GM18505 (cell line): ENCODE results near the gene AFF4.
"Not testable (repeated sequence)": the region's sequence is repeated elsewhere in the genome, so short reads cannot be mapped to it uniquely, and the experiment has no call there.

Source experiments
- ATAC-seq: cut with Tn5 transposase; IDR thresholded peaks from one replicate; pipeline ENCODE4 v1.9.1; 2021; ENCODE audit not compliant: unreplicated experiment
- POLR2A ChIP-seq: IDR thresholded peaks from 4 replicates; pipeline ENCODE4 v1.6.1; 2011; ENCODE audit warnings: borderline replicate concordance; ENCODE audit not compliant: insufficient read depth, insufficient read length; ENCODE audit errors: extremely low read depth

Gene AFF4

DNA sequence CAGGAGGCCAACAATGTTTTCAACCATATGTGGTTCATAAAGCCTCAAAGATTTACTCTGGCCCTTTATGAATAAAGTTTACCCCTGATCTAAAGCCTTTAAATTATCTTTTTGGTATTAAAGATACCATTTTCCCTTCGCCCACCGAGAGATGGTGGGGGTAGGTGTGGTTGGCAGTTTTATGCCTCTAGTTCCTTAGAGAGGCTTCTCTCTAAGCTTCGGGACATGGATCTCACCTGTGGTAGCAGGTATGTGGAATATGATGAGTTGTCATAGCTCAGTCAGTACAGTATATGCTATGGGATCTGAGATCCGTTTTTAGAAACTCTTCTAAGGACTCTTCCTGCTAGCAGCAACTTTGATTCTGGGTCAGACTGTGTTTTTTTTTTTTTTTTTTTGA is 94.7 kb downstream of the AFF4 start:
- no peak for ATAC-seq
- no peak for TF ChIP-seq POLR2A

DNA sequence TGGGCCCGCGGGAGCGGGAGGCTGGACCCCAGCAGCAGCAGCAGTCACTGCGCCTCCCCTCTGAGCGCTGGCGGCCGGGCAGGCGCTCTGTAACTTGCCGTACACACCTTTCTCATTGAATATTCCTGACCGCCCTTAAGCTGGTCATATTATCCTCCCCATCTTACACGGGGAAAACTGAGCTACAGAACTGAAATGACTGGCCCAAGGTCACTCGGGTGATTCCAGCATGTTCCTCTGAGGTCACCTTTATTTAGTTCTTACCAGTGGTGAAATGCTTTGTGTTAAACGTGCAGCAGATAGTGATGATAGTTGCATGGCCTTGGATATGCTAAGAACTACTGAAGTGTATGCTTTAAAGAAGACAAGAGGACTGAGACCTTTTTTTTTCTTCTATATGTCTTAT is 96.4 kb downstream of the AFF4 start:
- ATAC-seq: peak; percentile 20
- TF ChIP-seq POLR2A: no peak

DNA sequence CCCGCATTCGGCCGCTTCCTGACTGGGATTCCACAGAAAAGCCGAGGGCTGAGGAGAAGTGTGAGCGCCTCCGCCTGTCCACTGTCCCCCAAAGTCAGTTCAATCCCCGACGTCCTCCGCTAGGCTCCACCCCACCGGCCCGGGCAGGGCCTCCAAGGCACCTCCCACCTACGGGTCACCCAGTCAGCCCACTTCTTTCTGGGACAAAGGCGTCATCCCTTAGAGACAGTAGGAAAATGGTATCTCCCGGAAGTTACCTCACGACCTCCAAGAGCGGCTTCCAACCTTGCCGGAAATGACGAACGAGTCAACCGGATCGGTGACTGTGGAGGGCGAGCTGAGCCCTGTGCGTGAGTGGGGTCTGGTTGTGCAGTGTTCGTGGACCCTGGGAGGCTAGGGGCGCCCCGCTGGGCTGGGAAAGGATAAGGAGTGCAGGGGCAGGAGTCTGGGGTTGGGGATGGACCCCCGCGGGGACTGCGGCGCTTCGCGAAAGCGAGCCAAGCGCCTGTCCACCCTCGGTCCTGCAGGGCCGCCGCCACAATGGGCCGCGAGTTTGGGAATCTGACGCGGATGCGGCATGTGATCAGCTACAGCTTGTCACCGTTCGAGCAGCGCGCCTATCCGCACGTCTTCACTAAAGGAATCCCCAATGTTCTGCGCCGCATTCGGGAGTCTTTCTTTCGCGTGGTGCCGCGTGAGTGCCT is 96.9 kb downstream of the AFF4 start, which contains the start of the genes GDF9 and UQCRQ:
Gene GDF9 (minus strand): TSS at position 128 of the 704 bp plus-strand sequence. CDS start 1,936 bp downstream, outside the sequence.
Gene UQCRQ (plus strand): TSS at position 301 of the 704 bp plus-strand sequence. CDS start 240 bp downstream, at position 541.
- ATAC-seq: peak; percentile 97
- TF ChIP-seq POLR2A: peak; percentile 92

DNA sequence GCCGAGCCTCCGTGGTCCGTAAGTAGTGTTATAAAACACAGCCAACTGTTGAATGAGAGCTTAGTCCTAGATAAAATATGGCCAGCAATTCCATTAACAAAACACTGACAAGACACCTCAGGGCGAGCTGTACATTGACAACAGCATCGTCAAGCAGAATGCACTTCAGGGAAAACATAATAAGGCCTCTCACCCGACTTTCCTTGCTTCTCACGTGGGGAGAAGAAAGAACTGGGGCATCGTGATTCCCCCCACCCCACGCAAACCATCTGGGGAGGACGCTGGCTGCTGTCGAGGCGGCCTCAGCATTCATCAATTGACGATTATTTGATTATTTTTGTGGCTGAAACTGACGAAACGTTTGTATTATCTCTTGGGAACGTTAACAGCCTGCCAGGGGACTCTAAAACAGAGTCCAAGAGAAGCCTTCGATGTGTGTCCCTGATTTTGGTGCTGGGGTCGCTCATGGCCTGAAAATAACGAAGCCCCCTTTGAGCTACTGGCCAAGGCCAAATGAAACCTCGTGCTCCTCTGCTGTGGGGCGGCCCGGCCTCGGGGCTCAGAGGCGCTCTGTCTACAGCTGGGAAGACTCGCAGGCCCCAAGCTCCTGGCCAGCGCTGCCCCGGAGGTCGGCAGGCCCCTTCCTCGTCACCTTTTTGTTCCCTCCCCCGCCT is 97.6 kb downstream of the AFF4 start:
- ATAC-seq: peak; percentile 15
- TF ChIP-seq POLR2A: no peak

DNA sequence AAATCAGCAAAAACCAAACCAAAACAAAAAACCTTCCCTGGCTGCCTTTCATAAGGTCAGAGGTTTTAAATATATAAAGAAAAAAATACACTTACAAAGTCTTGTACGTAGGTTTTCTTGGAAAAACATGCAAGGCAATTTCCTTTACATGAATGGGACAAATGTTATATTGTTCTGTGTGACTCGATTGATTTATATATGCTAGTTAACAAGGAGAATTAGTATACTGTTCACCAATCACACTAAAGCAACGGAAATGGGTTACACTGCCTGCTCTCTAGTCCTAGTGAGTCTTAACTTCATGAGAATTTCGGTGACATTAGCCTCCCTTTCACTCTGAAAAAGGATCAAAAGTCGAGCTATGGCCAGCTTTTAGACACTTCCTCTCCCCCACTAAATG is 102.7 kb downstream of the AFF4 start:
- no peak for TF ChIP-seq POLR2A
- ATAC-seq: no peak

- no peak for ATAC-seq
- no peak for TF ChIP-seq POLR2A
Measured at GRCh38 chr5:132859889-132860437, 103.5 kb downstream of the AFF4 start.

DNA sequence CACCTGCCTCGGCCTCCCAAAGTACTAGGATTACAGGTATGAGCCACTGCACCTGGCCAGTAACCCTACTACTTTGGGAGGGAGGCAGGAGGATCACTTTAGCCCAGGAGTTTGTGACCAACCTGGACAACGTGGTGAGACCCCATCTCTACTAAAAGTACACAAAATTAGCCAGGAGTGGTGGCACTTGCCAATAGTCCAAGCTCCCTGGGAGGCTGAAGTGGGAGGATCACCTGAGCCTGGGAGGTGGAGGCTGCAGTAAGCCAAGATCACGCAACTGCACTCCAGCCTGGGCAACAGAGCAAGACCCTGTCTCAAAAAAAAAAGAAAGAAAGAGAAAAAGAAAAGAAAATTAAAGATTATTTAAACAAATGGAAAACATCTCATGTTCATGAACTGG is 107.4 kb downstream of the AFF4 start:
- no peak for ATAC-seq
- no peak for TF ChIP-seq POLR2A

DNA sequence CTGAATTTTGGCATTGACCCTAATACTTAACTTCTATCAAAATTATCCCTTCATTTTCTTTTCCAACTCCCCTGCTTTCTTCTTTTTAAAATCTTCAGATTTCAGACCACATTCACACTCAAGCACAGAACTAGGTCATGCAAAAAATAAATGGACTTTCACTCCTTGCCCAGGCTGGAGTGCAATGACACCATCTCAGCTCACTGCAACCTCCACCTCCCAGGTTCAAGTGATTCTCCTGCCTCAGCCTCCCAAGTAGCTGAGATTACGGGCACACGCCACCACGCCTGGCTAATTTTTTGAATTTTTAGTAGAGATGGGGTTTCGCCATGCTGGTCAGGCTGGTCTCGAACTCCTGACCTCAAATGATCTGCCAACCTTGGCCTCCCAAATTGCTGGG is 108.4 kb downstream of the AFF4 start:
- ATAC-seq: not testable (repeated sequence)

DNA sequence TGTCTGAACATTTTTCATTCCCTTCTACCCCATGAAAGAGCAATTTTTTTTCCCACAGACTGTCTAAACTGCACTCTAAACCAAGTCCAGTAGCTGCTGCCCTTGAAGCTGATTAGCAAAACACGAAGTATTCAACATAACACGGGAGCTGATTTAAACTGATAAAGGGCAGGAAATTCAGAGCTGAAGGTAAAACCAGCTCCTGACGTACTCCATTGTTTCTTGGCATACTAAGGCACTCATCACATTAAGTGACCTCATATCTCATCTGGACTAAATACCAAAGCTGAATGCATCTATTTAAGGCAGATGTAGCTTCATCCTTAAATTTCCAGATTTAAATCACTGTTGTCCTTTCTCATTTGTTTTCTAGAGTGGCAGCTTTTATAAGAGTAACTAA is 109.1 kb downstream of the AFF4 start:
- no peak for TF ChIP-seq POLR2A
- no peak for ATAC-seq

- ATAC-seq: no peak
- TF ChIP-seq POLR2A: no peak
Measured at GRCh38 chr5:132853790-132854189, 109.6 kb downstream of the AFF4 start.

- TF ChIP-seq POLR2A: no peak
- ATAC-seq: no peak
Measured at GRCh38 chr5:132853323-132853722, 110.1 kb downstream of the AFF4 start.

DNA sequence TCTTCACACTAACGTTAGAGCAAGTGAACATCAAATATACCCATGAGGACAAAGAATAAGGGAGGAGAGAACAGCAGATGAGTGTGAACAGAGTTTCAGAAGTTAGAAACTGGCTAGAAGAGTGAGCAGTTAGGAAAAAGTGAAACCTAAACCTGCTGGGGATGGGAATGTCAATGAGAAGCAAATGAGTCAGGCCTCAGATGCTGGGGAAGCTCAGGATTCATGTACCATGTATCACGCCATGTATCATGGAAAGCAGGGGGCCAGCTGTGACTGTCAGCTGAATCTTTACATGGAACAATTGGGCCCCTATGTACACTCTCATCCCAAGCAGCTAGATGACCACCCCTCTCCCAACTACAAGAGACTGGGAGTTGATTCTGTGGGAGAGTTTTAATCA is 113.4 kb downstream of the AFF4 start:
- TF ChIP-seq POLR2A: no peak
- ATAC-seq: no peak

- TF ChIP-seq POLR2A: no peak
- ATAC-seq: no peak
Measured at GRCh38 chr5:132849347-132849746, 114.1 kb downstream of the AFF4 start.

- no peak for ATAC-seq
Measured at GRCh38 chr5:132848270-132848669, 115.2 kb downstream of the AFF4 start.

More at GRCh38 chr5:132848270-132848669, 115.2 kb downstream of the AFF4 start:
- no peak for TF ChIP-seq POLR2A
